Coronary artery (tissue), 2 donors: ENCODE data around the gene TRPV5.

Experiments used
- DNase-seq: peaks from one replicate; pipeline ENCODE4 v3.0.0-alpha.2; 2017; ENCODE audit warnings: low spot score
- H3K27ac ChIP-seq, 2 donors: fragments of 200-600 bp; sonication (generic); one replicate each; pipeline ENCODE4 v1.5.1; 2016 to 2019
- H3K4me3 ChIP-seq: fragments of 200-600 bp; sonication (generic); 2 replicates; pipeline ENCODE4 v1.5.1; 2016; ENCODE audit warnings: mild to moderate bottlenecking, moderate library complexity
- TF ChIP-seq, protein P1 (sequence below): fragments of 200-600 bp; sonication (generic); IDR thresholded peaks from one replicate; pipeline ENCODE4 v1.5.1; 2019; ENCODE audit warnings: antibody characterized with exemption

The TRPV5 gene

DNA sequence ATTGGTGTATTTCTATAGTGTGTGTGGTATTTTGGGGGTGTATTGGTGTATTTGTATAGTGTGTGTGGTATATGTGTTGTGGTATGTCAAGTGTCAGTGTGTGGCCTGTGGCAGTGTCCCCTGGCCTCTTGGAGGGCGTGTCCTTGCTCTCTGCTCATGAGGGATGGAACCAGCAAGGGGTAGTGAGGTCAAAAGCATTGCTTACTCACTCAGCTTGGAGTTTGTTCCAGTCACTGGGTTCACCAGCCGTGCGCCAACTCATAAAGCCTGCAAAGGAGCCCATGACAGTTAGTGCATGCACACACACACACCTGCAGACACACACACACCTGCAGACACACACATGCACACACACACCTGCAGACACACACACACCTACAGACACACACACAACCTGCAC is 43.7 kb downstream of the TRPV5 start:
- peak; percentile 3 for DNase-seq
- TF ChIP-seq, protein P1, sequence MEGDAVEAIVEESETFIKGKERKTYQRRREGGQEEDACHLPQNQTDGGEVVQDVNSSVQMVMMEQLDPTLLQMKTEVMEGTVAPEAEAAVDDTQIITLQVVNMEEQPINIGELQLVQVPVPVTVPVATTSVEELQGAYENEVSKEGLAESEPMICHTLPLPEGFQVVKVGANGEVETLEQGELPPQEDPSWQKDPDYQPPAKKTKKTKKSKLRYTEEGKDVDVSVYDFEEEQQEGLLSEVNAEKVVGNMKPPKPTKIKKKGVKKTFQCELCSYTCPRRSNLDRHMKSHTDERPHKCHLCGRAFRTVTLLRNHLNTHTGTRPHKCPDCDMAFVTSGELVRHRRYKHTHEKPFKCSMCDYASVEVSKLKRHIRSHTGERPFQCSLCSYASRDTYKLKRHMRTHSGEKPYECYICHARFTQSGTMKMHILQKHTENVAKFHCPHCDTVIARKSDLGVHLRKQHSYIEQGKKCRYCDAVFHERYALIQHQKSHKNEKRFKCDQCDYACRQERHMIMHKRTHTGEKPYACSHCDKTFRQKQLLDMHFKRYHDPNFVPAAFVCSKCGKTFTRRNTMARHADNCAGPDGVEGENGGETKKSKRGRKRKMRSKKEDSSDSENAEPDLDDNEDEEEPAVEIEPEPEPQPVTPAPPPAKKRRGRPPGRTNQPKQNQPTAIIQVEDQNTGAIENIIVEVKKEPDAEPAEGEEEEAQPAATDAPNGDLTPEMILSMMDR, result no peak
- H3K4me3 ChIP-seq, result no peak overlapping the region
- H3K27ac ChIP-seq, result no peak overlapping the region

DNA sequence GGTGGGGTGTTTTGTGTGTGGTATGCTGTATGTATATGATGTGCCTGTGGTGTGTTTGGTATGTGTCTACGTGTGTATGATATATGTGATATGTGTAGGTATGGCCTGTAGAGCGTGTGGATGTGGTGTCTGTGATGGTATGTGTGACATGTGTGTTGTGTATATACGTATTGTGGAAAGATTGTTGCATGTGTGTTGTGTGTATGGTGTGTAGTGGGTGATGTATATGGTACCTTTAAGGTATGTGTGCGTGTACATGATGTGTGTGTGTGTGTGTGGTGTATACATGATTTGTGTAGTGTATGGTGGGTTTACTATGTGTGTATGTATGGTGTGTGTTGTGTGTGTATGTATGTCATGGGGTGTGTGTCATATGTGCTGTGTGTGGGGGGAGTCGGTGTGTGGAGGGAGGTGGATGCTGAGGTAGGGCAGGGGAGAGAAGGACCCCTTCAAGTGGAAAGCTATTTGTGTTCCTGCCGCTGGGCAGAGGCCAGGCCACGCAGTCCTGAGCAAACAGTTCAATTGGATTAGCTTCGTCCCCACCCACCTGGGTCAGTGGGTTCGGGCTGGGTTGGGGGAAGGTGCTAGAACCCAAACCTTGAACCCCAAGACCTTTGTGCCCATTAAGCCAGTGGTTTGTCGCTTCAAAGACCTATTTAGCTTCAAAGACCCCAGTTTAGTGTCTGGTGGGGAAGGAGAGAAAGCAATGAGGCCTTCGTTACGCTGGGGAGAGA is 46.1 kb downstream of the TRPV5 start:
- DNase-seq, result peak; percentile 35
- H3K4me3 ChIP-seq, result no peak overlapping the region
- TF ChIP-seq, protein P1, result no peak

DNA sequence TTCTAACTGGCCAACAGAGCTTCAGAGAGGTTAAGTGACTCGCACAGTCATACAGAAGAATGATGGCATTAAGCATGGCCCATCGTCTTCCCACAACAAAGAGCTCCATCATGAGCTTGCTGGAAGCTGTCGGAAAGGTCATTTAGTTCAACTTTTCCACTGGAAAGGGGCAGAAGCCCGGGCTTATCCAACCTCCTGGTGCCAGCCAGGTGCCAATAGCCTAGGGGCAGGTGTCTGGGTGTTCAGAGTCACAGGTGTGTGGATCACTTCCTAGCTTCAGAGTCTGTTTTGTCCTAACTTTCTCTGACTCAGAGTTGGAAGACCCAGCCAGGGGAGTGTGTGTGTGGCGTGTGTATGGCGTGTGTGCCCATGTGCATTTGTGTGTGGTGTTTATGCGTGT is 46.7 kb downstream of the TRPV5 start:
- no peak overlapping the region for H3K4me3 ChIP-seq
- TF ChIP-seq, protein P1, result no peak
- peak; percentile 40 for DNase-seq
- H3K27ac ChIP-seq, result no peak overlapping the region

More for the DNA sequence above, 46.1 kb downstream of the TRPV5 start:
- H3K27ac ChIP-seq, result no peak overlapping the region

DNA sequence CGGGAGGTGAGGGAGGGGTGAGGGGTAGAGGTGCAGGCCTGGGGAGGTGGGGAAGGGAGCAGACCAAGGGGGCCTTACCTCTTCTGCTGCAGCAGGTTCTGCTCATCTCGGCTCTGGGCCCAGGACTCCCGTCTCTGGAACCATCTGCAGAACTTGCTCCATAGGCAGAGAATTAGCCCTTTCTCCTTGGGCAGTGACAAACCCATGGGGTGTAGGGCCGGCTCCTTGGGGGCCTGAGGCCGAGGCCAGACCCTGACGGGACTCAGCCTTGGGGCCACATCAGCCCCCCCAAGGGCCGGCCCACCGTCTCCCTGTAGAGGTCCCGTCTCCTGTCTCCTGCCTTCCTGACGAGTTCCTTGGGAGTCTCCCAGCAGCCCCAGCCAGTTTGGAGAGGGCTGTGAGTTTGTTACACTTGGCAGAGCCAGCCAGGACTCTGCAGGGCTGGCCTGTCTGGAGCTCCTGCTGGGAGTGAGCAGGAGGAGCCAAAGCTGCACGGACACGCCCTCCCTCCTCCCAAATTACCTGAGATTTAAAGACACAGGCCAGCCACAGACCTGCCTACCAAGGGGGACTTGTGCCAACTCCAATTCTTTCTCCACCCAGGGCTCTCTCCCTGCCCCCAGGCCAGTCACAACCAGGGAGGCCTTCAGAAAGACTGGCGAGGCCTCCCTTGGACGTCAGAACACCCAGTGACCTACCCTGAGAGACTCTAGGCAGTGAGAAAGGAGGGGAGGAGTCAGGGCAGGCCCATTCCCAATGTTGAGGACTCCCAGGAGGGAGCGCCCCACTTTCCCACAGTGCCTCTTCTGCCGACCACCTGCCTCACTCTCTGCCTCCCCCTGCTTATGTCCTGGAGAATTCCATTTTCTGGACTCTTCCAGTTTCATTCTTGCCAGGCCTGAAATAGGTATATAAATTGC is 48.0 kb downstream of the TRPV5 start, which contains the start of gene TRPV6:
TRPV6 (minus strand) TSS at position 435 of the 920 bp plus-strand sequence.
- no peak within 1 kb of the TSS for H3K27ac ChIP-seq
- DNase-seq, result peak; percentile 65
- TF ChIP-seq, protein P1, result no peak

DNA sequence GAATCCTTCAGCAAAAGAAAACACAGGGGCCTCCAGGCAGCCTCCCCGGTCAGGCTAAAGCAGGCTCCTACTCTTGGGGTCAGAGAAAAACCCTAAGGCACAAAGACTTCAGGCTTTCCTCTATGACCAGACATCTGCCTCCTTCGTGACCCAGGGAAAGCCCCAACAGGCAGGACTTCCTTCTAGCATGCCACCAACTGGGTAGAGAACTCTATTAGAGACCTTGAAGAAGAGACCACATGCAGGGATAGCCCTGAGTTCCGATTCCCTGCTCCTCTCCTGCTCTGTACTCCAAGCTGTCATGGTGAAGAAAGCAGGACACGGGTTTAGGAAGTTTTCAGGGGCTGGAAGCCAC is 49.3 kb downstream of the TRPV5 start:
- TF ChIP-seq, protein P1, result no peak
- Histone ChIP-seq H3K4me3 (no peak overlapping the region), H3K27ac (no peak overlapping the region)
- DNase-seq, result no peak

More for the DNA sequence above, 48.0 kb downstream of the TRPV5 start, which contains the start of gene TRPV6:
- no peak within 1 kb of the TSS for H3K4me3 ChIP-seq

DNA sequence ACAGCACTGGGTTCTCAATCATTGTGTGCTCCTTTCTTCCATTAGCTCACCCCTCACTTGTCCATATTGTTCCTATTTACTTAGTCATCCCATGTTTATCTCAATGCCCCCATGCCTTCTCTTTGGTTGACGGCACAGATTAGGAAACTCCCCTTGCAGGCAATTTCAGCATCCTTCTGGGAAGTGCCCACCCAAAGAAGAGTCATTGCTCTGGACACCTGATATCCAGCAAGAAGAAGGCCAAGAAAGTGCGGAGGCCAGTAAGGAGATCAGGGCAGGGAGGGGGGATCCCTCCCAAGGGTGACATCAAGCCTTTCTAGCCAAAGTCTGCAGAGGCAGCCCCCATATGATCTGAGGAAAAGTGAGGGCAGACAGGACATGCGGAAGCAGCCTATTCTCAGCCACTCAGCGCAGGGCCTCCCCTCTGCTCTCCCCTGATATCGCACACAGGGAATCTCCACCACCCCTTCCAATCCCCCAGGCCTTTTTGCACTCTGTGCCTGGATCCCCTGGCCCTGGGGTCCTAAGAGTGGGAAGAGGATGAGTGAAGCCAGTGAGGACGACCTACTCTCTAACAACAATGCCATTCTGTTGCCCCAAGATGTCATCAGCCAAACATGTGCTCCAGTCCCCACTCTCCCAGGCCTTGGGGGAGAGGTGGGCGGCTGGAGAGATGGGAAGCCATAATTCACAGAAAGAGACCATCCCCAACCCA is 49.8 kb downstream of the TRPV5 start:
- H3K27ac ChIP-seq, result no peak overlapping the region
- peak; percentile 50 for DNase-seq
- H3K4me3 ChIP-seq, result no peak overlapping the region
- TF ChIP-seq, protein P1, result no peak
